H9 (cell line): ENCODE data around the gene TMEM164. TPM values are rescaled to one million over a fixed set of nuclear protein-coding genes. Genes with fewer than 3 reads are reported as not detected.

Experiments
- DNase-seq: peaks from one replicate; pipeline ENCODE4 v3.0.0-alpha.2; 2017
- H2AFZ ChIP-seq: one replicate; pipeline ENCODE4 v1.6.1; 2013; ENCODE audit warnings: mild to moderate bottlenecking, low read length, control low read depth, moderate library complexity
- H2AK5ac ChIP-seq: 2 replicates; pipeline ENCODE4 v1.6.1; 2013; ENCODE audit warnings: low read length, control low read depth, mixed read lengths; ENCODE audit not compliant: insufficient read length
- H2BK120ac ChIP-seq: one replicate; pipeline ENCODE4 v1.6.1; 2013; ENCODE audit warnings: low read depth, mild to moderate bottlenecking, low read length, control low read depth, inconsistent platforms; ENCODE audit not compliant: poor library complexity, severe bottlenecking
- H2BK12ac ChIP-seq: 2 replicates; pipeline ENCODE4 v1.6.1; 2013; ENCODE audit warnings: low read length, control low read depth, mixed read lengths, low read depth; ENCODE audit not compliant: insufficient read length
- H2BK15ac ChIP-seq: 2 replicates; pipeline ENCODE4 v1.6.1; 2013; ENCODE audit warnings: low read depth, low read length, control low read depth
- H2BK20ac ChIP-seq: one replicate; pipeline ENCODE4 v1.6.1; 2013; ENCODE audit warnings: low read depth, mild to moderate bottlenecking, low read length, control low read depth, inconsistent platforms; ENCODE audit not compliant: poor library complexity, severe bottlenecking
- H2BK5ac ChIP-seq: 2 replicates; pipeline ENCODE4 v1.6.1; 2013; ENCODE audit warnings: low read length, control low read depth, mixed read lengths; ENCODE audit not compliant: insufficient read length
- H3K14ac ChIP-seq: 2 replicates; pipeline ENCODE4 v1.6.1; 2013; ENCODE audit warnings: low read length, control low read depth; ENCODE audit not compliant: insufficient read depth
- H3K18ac ChIP-seq: 2 replicates; pipeline ENCODE4 v1.6.1; 2013; ENCODE audit warnings: low read depth, mild to moderate bottlenecking, mixed read lengths, low read length, control low read depth; ENCODE audit not compliant: insufficient read length
- H3K23ac ChIP-seq: 2 replicates; pipeline ENCODE4 v1.6.1; 2013; ENCODE audit warnings: low read length, control low read depth, mixed read lengths, low read depth; ENCODE audit not compliant: insufficient read length
- H3K23me2 ChIP-seq: 2 replicates; pipeline ENCODE4 v1.6.1; 2013; ENCODE audit warnings: low read depth, mild to moderate bottlenecking, mixed read lengths, low read length, control low read depth; ENCODE audit not compliant: insufficient read length, poor library complexity, severe bottlenecking
- H3K27ac ChIP-seq: 2 replicates; pipeline ENCODE4 v1.5.1; 2013; ENCODE audit warnings: low read length, control low read depth, mixed read lengths, low read depth; ENCODE audit not compliant: insufficient read length
- H3K27me3 ChIP-seq: 2 replicates; pipeline ENCODE4 v1.6.1; 2013; ENCODE audit warnings: low read length, control low read depth, inconsistent platforms; ENCODE audit not compliant: insufficient read depth
- H3K4ac ChIP-seq: 2 replicates; pipeline ENCODE4 v1.6.1; 2013; ENCODE audit warnings: low read depth, mild to moderate bottlenecking, control low read depth, inconsistent platforms, low read length, moderate library complexity
- H3K4me1 ChIP-seq: 2 replicates; pipeline ENCODE4 v1.6.1; 2013; ENCODE audit warnings: low read length, control low read depth, inconsistent platforms; ENCODE audit not compliant: insufficient read depth
- H3K4me2 ChIP-seq: 2 replicates; pipeline ENCODE4 v1.6.1; 2013; ENCODE audit warnings: low read length, control low read depth, mixed read lengths; ENCODE audit not compliant: insufficient read length, insufficient read depth
- H3K56ac ChIP-seq: 2 replicates; pipeline ENCODE4 v1.6.1; 2013; ENCODE audit warnings: low read depth, mild to moderate bottlenecking, mixed read lengths, low read length, control low read depth; ENCODE audit not compliant: insufficient read length
- H3K79me1 ChIP-seq: 2 replicates; pipeline ENCODE4 v1.6.1; 2013; ENCODE audit warnings: low read depth, mild to moderate bottlenecking, moderate library complexity, low read length, control low read depth, inconsistent platforms; ENCODE audit not compliant: insufficient read depth, poor library complexity, severe bottlenecking
- H3K79me2 ChIP-seq: 2 replicates; pipeline ENCODE4 v1.6.1; 2013; ENCODE audit warnings: low read length, control low read depth, inconsistent platforms; ENCODE audit not compliant: insufficient read depth
- H3K9ac ChIP-seq: 2 replicates; pipeline ENCODE4 v1.6.1; 2013; ENCODE audit warnings: low read length, control low read depth, mixed read lengths; ENCODE audit not compliant: insufficient read length; ENCODE audit errors: extremely low read depth
- H3K9me3 ChIP-seq: one replicate; pipeline ENCODE4 v1.6.1; 2013; ENCODE audit warnings: low read depth, low read length, inconsistent platforms; ENCODE audit not compliant: control insufficient read depth
- H3T11ph ChIP-seq: one replicate; pipeline ENCODE4 v1.6.1; 2013; ENCODE audit warnings: mild to moderate bottlenecking, low read length, control low read depth, inconsistent platforms
- H4K20me1 ChIP-seq: one replicate; pipeline ENCODE4 v1.6.1; 2013; ENCODE audit not compliant: control insufficient read depth, insufficient read length, insufficient read depth
- H4K5ac ChIP-seq: 2 replicates; pipeline ENCODE4 v1.6.1; 2013; ENCODE audit warnings: low read depth, mild to moderate bottlenecking, mixed read lengths, low read length, control low read depth; ENCODE audit not compliant: insufficient read length
- H4K8ac ChIP-seq: replicated peaks from 2 replicates; pipeline ENCODE4 v1.6.1; 2013; ENCODE audit warnings: low read length, control low read depth, mixed read lengths, low read depth; ENCODE audit not compliant: insufficient read length
- H4K91ac ChIP-seq: 2 replicates; pipeline ENCODE4 v1.6.1; 2013; ENCODE audit warnings: low read depth, mild to moderate bottlenecking, moderate library complexity, mixed read lengths, low read length, control low read depth; ENCODE audit not compliant: insufficient read length
- H3K27ac Mint-ChIP-seq, 3 experiments: 2 replicates in 2 of 3; 3 replicates in 1 of 3; pipeline ENCODE4 v1.8.0; 2020 to 2021; ENCODE audit warnings: mixed read lengths in 3 of 3, mild to moderate bottlenecking in 1 of 3, moderate library complexity in 1 of 3
- H3K27me3 Mint-ChIP-seq: 2 replicates; pipeline ENCODE4 v1.8.0; 2021; ENCODE audit warnings: low read depth, mild to moderate bottlenecking, moderate library complexity, mixed read lengths
- H3K36me3 Mint-ChIP-seq, 3 experiments: 2 replicates in 2 of 3; 3 replicates in 1 of 3; pipeline ENCODE4 v1.8.0; 2020 to 2021; ENCODE audit warnings: low read depth in 3 of 3, mixed read lengths in 3 of 3; ENCODE audit not compliant: insufficient read depth in 1 of 3
- H3K4me1 Mint-ChIP-seq, 2 experiments: 2 replicates each; pipeline ENCODE4 v1.8.0; 2020; ENCODE audit warnings: mixed read lengths in 2 of 2
- H3K4me3 Mint-ChIP-seq, 2 experiments: 2 replicates in 1 of 2; 3 replicates in 1 of 2; pipeline ENCODE4 v1.8.0; 2020 to 2021; ENCODE audit warnings: mild to moderate bottlenecking in 2 of 2, mixed read lengths in 2 of 2, moderate library complexity in 1 of 2
- H3K9me3 Mint-ChIP-seq, 2 experiments: 2 replicates in 1 of 2; 3 replicates in 1 of 2; pipeline ENCODE4 v1.8.0; 2020; ENCODE audit warnings: mild to moderate bottlenecking in 2 of 2, mixed read lengths in 2 of 2, moderate library complexity in 1 of 2
- CTCF ChIP-seq: fragments of 200-600 bp; sonication (generic); conservative IDR thresholded peaks from 3 replicates; pipeline ENCODE4 v1.8.0; 2021; ENCODE audit warnings: antibody characterized with exemption, mild to moderate bottlenecking
- WGBS: extraction: QIAGEN DNeasy Blood & Tissue Kit; methylation state at CpG from one replicate; pipeline ENCODE4 v1.1.7; 2013; ENCODE audit warnings: missing lambda C conversion rate, low lambda C conversion rate, mixed read lengths; ENCODE audit not compliant: insufficient read length; ENCODE audit errors: extremely low coverage; 5-methylcytosine and 5-hydroxymethylcytosine counted together
- total RNA-seq: library from RNA; stranded (reverse); gene quantifications from 2 replicates; pipeline ENCODE4 v1.2.1, GENCODE V29; 2021

Gene TMEM164
- total RNA-seq, 1 experiment from 2014 or later = 30.4 TPM

- no peak for TF ChIP-seq CTCF
- no peaks in the 10 kb centered on the region for H3K4me1 ChIP-seq
- WGBS = no CpG with 5 or more reads among the region's 4 CpGs
- H3K79me2 ChIP-seq = no peaks in the 10 kb centered on the region
- H2AFZ ChIP-seq = no peak overlapping the region
- no peaks in the 10 kb centered on the region for H3K23me2 ChIP-seq
- H3K27me3 ChIP-seq = no peaks in the 10 kb centered on the region
- DNase-seq = no peak
- no peaks in the 10 kb centered on the region for H3K9me3 ChIP-seq
- Mint-ChIP-seq H3K27me3 (no peaks in the 10 kb centered on the region; the same call in 1 of the 2 replicates), H3K9me3 (no peaks in the 10 kb centered on the region), H3K36me3 (peaks cover 0 to 8% (median 5%) of the 10 kb centered on the region in 3 experiments; a peak in 4 of 7 replicates), H3K4me3 (no peak overlapping the region), H3K4me1 (no peaks in the 10 kb centered on the region), H3K27ac (peak overlapping the region in 1 of 3 experiments; percentile 34; a peak in 2 of 7 replicates)
- H2AK5ac ChIP-seq = no peak overlapping the region
- H4K5ac ChIP-seq = no peak overlapping the region
- H3K4me2 ChIP-seq = no peak overlapping the region
- H3K27ac ChIP-seq = no peak overlapping the region
- no peak overlapping the region for H4K8ac ChIP-seq
- no peak overlapping the region for H3K9ac ChIP-seq
- no peak overlapping the region for H3K23ac ChIP-seq
- H3K56ac ChIP-seq = no peak overlapping the region
- no peak overlapping the region for H2BK20ac ChIP-seq
- H3K4ac ChIP-seq = no peak overlapping the region
- no peak overlapping the region for H4K91ac ChIP-seq
- H2BK5ac ChIP-seq = no peak overlapping the region
- H3K14ac ChIP-seq = no peak overlapping the region
- no peaks in the 10 kb centered on the region for H4K20me1 ChIP-seq
- H2BK12ac ChIP-seq = no peak overlapping the region
- no peaks in the 10 kb centered on the region for H3K79me1 ChIP-seq
- H2BK120ac ChIP-seq = no peak overlapping the region
- no peak overlapping the region for H2BK15ac ChIP-seq
- H3K18ac ChIP-seq = no peak overlapping the region
- H3T11ph ChIP-seq = no peak overlapping the region
Observed at GRCh38 chrX:110087485-110088356, 84.8 kb downstream of the TMEM164 start.
